ENCODE data around the gene CXADR.

Gene CXADR

GRCh38 chr21:17597680-17598079, 84.8 kb downstream of the CXADR start:
- FAIRE-seq (no peak), DNase-seq (ENCODE audit: low spot score) (no peak)

GRCh38 chr21:17598437-17598836, 85.6 kb downstream of the CXADR start:
- DNase-seq (ENCODE audit: low spot score) (no peak), FAIRE-seq (no peak)

GRCh38 chr21:17602874-17603273, 90.0 kb downstream of the CXADR start:
- no peak for FAIRE-seq
- DNase-seq (ENCODE audit: low spot score), result peak; percentile 12

GRCh38 chr21:17607684-17608083, 94.8 kb downstream of the CXADR start:
- DNase-seq (ENCODE audit: low spot score), result no peak
- no peak for FAIRE-seq

GRCh38 chr21:17609681-17610080, 96.8 kb downstream of the CXADR start:
- FAIRE-seq, result no peak

GRCh38 chr21:17610911-17611310, 98.1 kb downstream of the CXADR start:
- peak; percentile 4 for DNase-seq (ENCODE audit: low spot score)
- no peak for FAIRE-seq

More at GRCh38 chr21:17609681-17610080, 96.8 kb downstream of the CXADR start:
- no peak for DNase-seq (ENCODE audit: low spot score)

- DNase-seq (ENCODE audit: low spot score) (peak; percentile 74), FAIRE-seq (no peak)
These were observed 98.7 kb downstream of the CXADR start for GRCh38 chr21:17611414-17612022.

GRCh38 chr21:17612023-17612564, 99.3 kb downstream of the CXADR start:
- DNase-seq (ENCODE audit: low spot score) (peak; percentile 35), FAIRE-seq (no peak)

GRCh38 chr21:17612565-17613241, 99.9 kb downstream of the CXADR start, which contains the start of gene BTG3:
Gene BTG3 (minus strand): TSS chr21:17612901. CDS start chr21:17609144, 3,757 bp downstream.
- DNase-seq (ENCODE audit: low spot score) (peak; percentile 95), FAIRE-seq (peak; percentile 17)

- DNase-seq (ENCODE audit: low spot score), result peak; percentile 25
- FAIRE-seq, result no peak
These were observed 100.4 kb downstream of the CXADR start for GRCh38 chr21:17613242-17613676.

GRCh38 chr21:17616831-17617230, 104.0 kb downstream of the CXADR start:
- no peak for FAIRE-seq

GRCh38 chr21:17622018-17622417, 109.2 kb downstream of the CXADR start:
- FAIRE-seq (no peak), DNase-seq (ENCODE audit: low spot score) (no peak)

More at GRCh38 chr21:17616831-17617230, 104.0 kb downstream of the CXADR start:
- no peak for DNase-seq (ENCODE audit: low spot score)

GRCh38 chr21:17631195-17631594, 118.4 kb downstream of the CXADR start:
- no peak for DNase-seq (ENCODE audit: low spot score)
- no peak for FAIRE-seq

- DNase-seq (ENCODE audit: low spot score) (peak; percentile 12), FAIRE-seq (no peak)
These were observed 123.9 kb downstream of the CXADR start for GRCh38 chr21:17636711-17637110.

- no peak for FAIRE-seq
- no peak for DNase-seq (ENCODE audit: low spot score)
These were observed 128.0 kb downstream of the CXADR start for GRCh38 chr21:17640821-17641220.
